GM18909 (cell line): ENCODE results near the gene SERTAD4.
A peak's percentile ranks its signal among the peaks of the same experiment; 100 is the strongest.
"Not testable (repeated sequence)": the region's sequence is repeated elsewhere in the genome, so short reads cannot be mapped to it uniquely, and the experiment has no call there.

Experiments used
- ATAC-seq: cut with Tn5 transposase; IDR thresholded peaks from one replicate; pipeline ENCODE4 v1.9.1; 2021; ENCODE audit warnings: mild to moderate bottlenecking; ENCODE audit not compliant: unreplicated experiment, poor library complexity

SERTAD4 gene

GRCh38 chr1:210257698-210258529, 25.3 kb downstream of the SERTAD4 start:
- ATAC-seq: no peak

- ATAC-seq: no peak
These were observed 27.0 kb downstream of the SERTAD4 start for GRCh38 chr1:210259561-210259960.

- ATAC-seq: no peak
These were observed 27.5 kb downstream of the SERTAD4 start for GRCh38 chr1:210260096-210260495.

GRCh38 chr1:210262167-210262896, 29.7 kb downstream of the SERTAD4 start:
- no peak for ATAC-seq

- ATAC-seq: no peak
These were observed 30.3 kb downstream of the SERTAD4 start for GRCh38 chr1:210262897-210263272.

- no peak for ATAC-seq
These were observed 31.4 kb downstream of the SERTAD4 start for GRCh38 chr1:210263963-210264362.

GRCh38 chr1:210264496-210265380, 32.1 kb downstream of the SERTAD4 start:
- ATAC-seq: no peak

- ATAC-seq: not testable (repeated sequence)
These were observed 32.9 kb downstream of the SERTAD4 start for GRCh38 chr1:210265392-210265955.

- ATAC-seq: no peak
These were observed 37.4 kb downstream of the SERTAD4 start for GRCh38 chr1:210269981-210270380.

GRCh38 chr1:210272666-210273065, 40.1 kb downstream of the SERTAD4 start:
- no peak for ATAC-seq

- ATAC-seq: no peak
These were observed 47.6 kb downstream of the SERTAD4 start for GRCh38 chr1:210280221-210280620.

GRCh38 chr1:210288116-210288515, 55.5 kb downstream of the SERTAD4 start:
- ATAC-seq: no peak

- no peak for ATAC-seq
These were observed 56.7 kb downstream of the SERTAD4 start for GRCh38 chr1:210289248-210289647.

GRCh38 chr1:210291081-210291764, 58.6 kb downstream of the SERTAD4 start:
- ATAC-seq: no peak

GRCh38 chr1:210291786-210292230, 59.2 kb downstream of the SERTAD4 start:
- ATAC-seq: no peak

GRCh38 chr1:210292231-210292871, 59.8 kb downstream of the SERTAD4 start:
- peak; percentile 86 for ATAC-seq

- ATAC-seq: no peak
These were observed 60.6 kb downstream of the SERTAD4 start for GRCh38 chr1:210293171-210293607.

GRCh38 chr1:210294999-210295745, 62.6 kb downstream of the SERTAD4 start:
- ATAC-seq: no peak
